T1000 (cell line): ENCODE results near the gene GPX4.
"Not testable (repeated sequence)": the region's sequence is repeated elsewhere in the genome, so short reads cannot be mapped to it uniquely, and the experiment has no call there.

Experiments
- DNase-seq: peaks from one replicate; lab custom pipeline; 2025; ENCODE audit warnings: mixed read lengths; lab: John Stamatoyannopoulos, UW

Gene GPX4

GRCh38 chr19:1113986-1114483, 10.2 kb downstream of the GPX4 start:
- no peak for DNase-seq

GRCh38 chr19:1114728-1115127, 10.9 kb downstream of the GPX4 start:
- DNase-seq, result not testable (repeated sequence)

- no peak for DNase-seq
Measured at GRCh38 chr19:1115646-1116420, 12.0 kb downstream of the GPX4 start.

- DNase-seq, result no peak
Measured at GRCh38 chr19:1116726-1117581, 13.2 kb downstream of the GPX4 start.

- DNase-seq, result no peak
Measured at GRCh38 chr19:1117654-1118053, 13.9 kb downstream of the GPX4 start.

GRCh38 chr19:1118999-1119398, 15.2 kb downstream of the GPX4 start:
- no peak for DNase-seq

- DNase-seq, result no peak
Measured at GRCh38 chr19:1119475-1120217, 15.9 kb downstream of the GPX4 start.

- no peak for DNase-seq
Measured at GRCh38 chr19:1121395-1121794, 17.6 kb downstream of the GPX4 start.

- no peak for DNase-seq
Measured at GRCh38 chr19:1122021-1122971, 18.5 kb downstream of the GPX4 start.

- peak; percentile 93 for DNase-seq
Measured at GRCh38 chr19:1122972-1123363, 19.2 kb downstream of the GPX4 start.

GRCh38 chr19:1123381-1123780, 19.6 kb downstream of the GPX4 start:
- no peak for DNase-seq

- DNase-seq, result no peak
Measured at GRCh38 chr19:1123885-1124677, 20.3 kb downstream of the GPX4 start.

GRCh38 chr19:1125601-1126467, 22.0 kb downstream of the GPX4 start:
- peak; percentile 55 for DNase-seq

- no peak for DNase-seq
Measured at GRCh38 chr19:1126984-1127760, 23.4 kb downstream of the GPX4 start.

GRCh38 chr19:1128106-1128505, 24.3 kb downstream of the GPX4 start:
- no peak for DNase-seq

- DNase-seq, result not testable (repeated sequence)
Measured at GRCh38 chr19:1129084-1129483, 25.3 kb downstream of the GPX4 start.

- DNase-seq, result no peak
Measured at GRCh38 chr19:1129535-1129934, 25.7 kb downstream of the GPX4 start.
